ENCODE data around the gene RNF213. TPM values are rescaled to one million over a fixed set of nuclear protein-coding genes. Genes with fewer than 3 reads are reported as not detected.
A peak's percentile ranks its signal among the peaks of the same experiment; 100 is the strongest.

The RNF213 gene
- total RNA-seq, 4 donors from 2014 or later, result 113 to 174 (median 159) TPM

- H3K27ac ChIP-seq, result no peak overlapping the region
- no peaks in the 10 kb centered on the region for H3K4me1 ChIP-seq
- in situ Hi-C loops (cut with MboI; ENCODE audit: low pct_ligation_motif_present in 1 of 4, low pct_unique_long_range_greater_than_20kb in 1 of 4, low sequenced_read_pairs in 3 of 4) (no loop called here), intact Hi-C loops (cut with DNase I; ENCODE audit: low total_unique reads) (no loop called here)
- TF ChIP-seq POLR2AphosphoS5 (IDR thresholded peaks at IDR 0.05), result no peak
- no peak for TF ChIP-seq CTCF (IDR thresholded peaks at IDR 0.05)
- TF ChIP-seq EP300 (IDR thresholded peaks at IDR 0.05; ENCODE audit: low read depth), result no peak
- no peak for TF ChIP-seq POLR2A (IDR thresholded peaks at IDR 0.05)
- WGBS, 2 donors (ENCODE audit: low coverage in 1 of 2), result 86 to 95% methylated on average over 2 to 10 of the region's 10 CpGs
- H3K9me3 ChIP-seq, result no peaks in the 10 kb centered on the region
- H3K27me3 ChIP-seq, result no peaks in the 10 kb centered on the region
- DNase-seq, result no peak
- no peak overlapping the region for H3K4me3 ChIP-seq
- peaks cover 0 to 74% (median 36%) of the 10 kb centered on the region in 4 donors for H3K36me3 ChIP-seq
Measured at GRCh38 chr17:80331820-80332219, 71.2 kb downstream of the RNF213 start.

GRCh38 chr17:80337195-80337895 lies 76.7 kb downstream of the RNF213 start:
- in situ Hi-C loops (cut with MboI; ENCODE audit: low pct_ligation_motif_present in 1 of 4, low pct_unique_long_range_greater_than_20kb in 1 of 4, low sequenced_read_pairs in 3 of 4) (no loop called here), intact Hi-C loops (cut with DNase I; ENCODE audit: low total_unique reads) (no loop called here)
- H3K36me3 ChIP-seq, result peaks cover 0 to 77% (median 27%) of the 10 kb centered on the region in 4 donors
- H3K4me3 ChIP-seq, result no peak overlapping the region
- WGBS, 2 donors (ENCODE audit: low coverage in 1 of 2), result 90% methylated on average over 27 of the region's 27 CpGs; no CpG with 5 or more reads in 1 of the 2 donors
- H3K4me1 ChIP-seq, result no peaks in the 10 kb centered on the region
- TF ChIP-seq EP300 (IDR thresholded peaks at IDR 0.05; ENCODE audit: low read depth) (no peak), POLR2AphosphoS5 (IDR thresholded peaks at IDR 0.05) (no peak), CTCF (IDR thresholded peaks at IDR 0.05) (no peak), POLR2A (IDR thresholded peaks at IDR 0.05) (no peak)
- DNase-seq, result no peak
- H3K27me3 ChIP-seq, result no peaks in the 10 kb centered on the region
- H3K27ac ChIP-seq, result no peak overlapping the region
- no peaks in the 10 kb centered on the region for H3K9me3 ChIP-seq

- intact Hi-C loops (cut with DNase I; ENCODE audit: low total_unique reads) (no loop called here), in situ Hi-C loops (cut with MboI; ENCODE audit: low pct_ligation_motif_present in 1 of 4, low pct_unique_long_range_greater_than_20kb in 1 of 4, low sequenced_read_pairs in 3 of 4) (no loop called here)
- peak; percentile 60 for DNase-seq
- Histone ChIP-seq H3K27me3 (no peaks in the 10 kb centered on the region), H3K36me3 (peaks cover 0 to 74% (median 33%) of the 10 kb centered on the region in 4 donors), H3K4me1 (no peaks in the 10 kb centered on the region), H3K4me3 (no peak overlapping the region), H3K9me3 (no peaks in the 10 kb centered on the region), H3K27ac (peak overlapping the region in 2 of 4 donors; percentile 28 to 29)
- TF ChIP-seq POLR2AphosphoS5 (IDR thresholded peaks at IDR 0.05) (no peak), CTCF (IDR thresholded peaks at IDR 0.05) (no peak), POLR2A (IDR thresholded peaks at IDR 0.05) (no peak), EP300 (IDR thresholded peaks at IDR 0.05; ENCODE audit: low read depth) (no peak)
- WGBS, 2 donors (ENCODE audit: low coverage in 1 of 2), result 70% methylated on average over 8 of the region's 8 CpGs; no CpG with 5 or more reads in 1 of the 2 donors
Measured at GRCh38 chr17:80339118-80339517, 78.5 kb downstream of the RNF213 start.

- intact Hi-C loops (cut with DNase I; ENCODE audit: low total_unique reads), result no loop called here
- in situ Hi-C loops (cut with MboI; ENCODE audit: low pct_ligation_motif_present in 1 of 4, low pct_unique_long_range_greater_than_20kb in 1 of 4, low sequenced_read_pairs in 3 of 4), result no loop called here
- Histone ChIP-seq H3K4me1 (no peaks in the 10 kb centered on the region), H3K4me3 (no peak overlapping the region), H3K27ac (peak overlapping the region in 1 of 4 donors; percentile 28), H3K36me3 (peaks cover 0 to 76% (median 33%) of the 10 kb centered on the region in 4 donors), H3K9me3 (no peaks in the 10 kb centered on the region), H3K27me3 (no peaks in the 10 kb centered on the region)
- 97% methylated on average over 28 of the region's 36 CpGs; no CpG with 5 or more reads in 1 of the 2 donors for WGBS, 2 donors (ENCODE audit: low coverage in 1 of 2)
- no peak for DNase-seq
- TF ChIP-seq POLR2A (IDR thresholded peaks at IDR 0.05), result no peak
- TF ChIP-seq POLR2AphosphoS5 (IDR thresholded peaks at IDR 0.05), result no peak
- no peak for TF ChIP-seq EP300 (IDR thresholded peaks at IDR 0.05; ENCODE audit: low read depth)
- no peak for TF ChIP-seq CTCF (IDR thresholded peaks at IDR 0.05)
Measured at GRCh38 chr17:80339731-80340456, 79.2 kb downstream of the RNF213 start.
